Naive thymus-derived CD8-positive, alpha-beta T cell (primary cell): ENCODE measurements around the gene ARHGAP27. TPM values are rescaled to one million over a fixed set of nuclear protein-coding genes. Genes with fewer than 3 reads are reported as not detected.
"Not testable (repeated sequence)": the region's sequence is repeated elsewhere in the genome, so short reads cannot be mapped to it uniquely, and the experiment has no call there.

Source experiments
- ATAC-seq, 2 donors: fragments of 150-1000 bp; cut with Tn5 transposase in 1 of 2; sonication (Bioruptor Pico), chemical (Tn5 transposase) in 1 of 2; 1 replicate in 1 of 2; 2 replicates in 1 of 2; pipeline ENCODE4 v1.10.0; 2021; ENCODE audit warnings: mild to moderate bottlenecking in 2 of 2, moderate library complexity in 2 of 2
- POLR2A ChIA-PET: fragments of 350-600 bp; sonication (Branson Sonifier 250); formaldehyde crosslinking; loops from one replicate; lab custom pipeline; 2021; ENCODE audit warnings: antibody characterized with exemption; lab: Charles Lee
- DNase-seq, 10 donors: peaks; one replicate each; pipeline versions ENCODE4 v3.0.0 to v3.0.0-alpha.2; 2020 to 2022
- H3K27ac Mint-ChIP-seq, 10 donors: one replicate each; pipeline ENCODE4 v1.8.0; 2020 to 2022; ENCODE audit warnings: mild to moderate bottlenecking in 10 of 10, mixed read lengths in 10 of 10, moderate library complexity in 4 of 10, inconsistent platforms in 1 of 10
- H3K27me3 Mint-ChIP-seq, 5 donors: one replicate each; pipeline ENCODE4 v1.8.0; 2021 to 2022; ENCODE audit warnings: mixed read lengths in 5 of 5
- H3K36me3 Mint-ChIP-seq, 3 donors: one replicate each; pipeline ENCODE4 v1.8.0; 2020 to 2022; ENCODE audit warnings: mixed read lengths in 3 of 3, mild to moderate bottlenecking in 2 of 3, inconsistent platforms in 1 of 3
- H3K4me1 Mint-ChIP-seq, 4 donors: one replicate each; pipeline ENCODE4 v1.8.0; 2021 to 2022; ENCODE audit warnings: mixed read lengths in 4 of 4
- H3K4me3 Mint-ChIP-seq, 10 donors: one replicate each; pipeline ENCODE4 v1.8.0; 2020 to 2022; ENCODE audit warnings: mild to moderate bottlenecking in 10 of 10, mixed read lengths in 10 of 10, moderate library complexity in 6 of 10, inconsistent platforms in 1 of 10
- H3K9me3 Mint-ChIP-seq, 9 donors: one replicate each; pipeline ENCODE4 v1.8.0; 2020 to 2022; ENCODE audit warnings: mixed read lengths in 9 of 9, mild to moderate bottlenecking in 3 of 9, inconsistent platforms in 1 of 9, moderate library complexity in 1 of 9
- polyA plus RNA-seq, 3 donors: library from polyadenylated mRNA; unstranded; fragments of 300-500 nt; fragmentation: Illumina TruSeq; gene quantifications; one replicate each; pipeline ENCODE4 v1.2.3, GENCODE V29; 2021
- total RNA-seq, 8 experiments: library from RNA in 2 of 8; stranded (reverse) in 2 of 8; gene quantifications; one replicate each; pipeline ENCODE4 v1.2.3 and lab custom pipeline; 2021 to 2026

The ARHGAP27 gene, protein sequence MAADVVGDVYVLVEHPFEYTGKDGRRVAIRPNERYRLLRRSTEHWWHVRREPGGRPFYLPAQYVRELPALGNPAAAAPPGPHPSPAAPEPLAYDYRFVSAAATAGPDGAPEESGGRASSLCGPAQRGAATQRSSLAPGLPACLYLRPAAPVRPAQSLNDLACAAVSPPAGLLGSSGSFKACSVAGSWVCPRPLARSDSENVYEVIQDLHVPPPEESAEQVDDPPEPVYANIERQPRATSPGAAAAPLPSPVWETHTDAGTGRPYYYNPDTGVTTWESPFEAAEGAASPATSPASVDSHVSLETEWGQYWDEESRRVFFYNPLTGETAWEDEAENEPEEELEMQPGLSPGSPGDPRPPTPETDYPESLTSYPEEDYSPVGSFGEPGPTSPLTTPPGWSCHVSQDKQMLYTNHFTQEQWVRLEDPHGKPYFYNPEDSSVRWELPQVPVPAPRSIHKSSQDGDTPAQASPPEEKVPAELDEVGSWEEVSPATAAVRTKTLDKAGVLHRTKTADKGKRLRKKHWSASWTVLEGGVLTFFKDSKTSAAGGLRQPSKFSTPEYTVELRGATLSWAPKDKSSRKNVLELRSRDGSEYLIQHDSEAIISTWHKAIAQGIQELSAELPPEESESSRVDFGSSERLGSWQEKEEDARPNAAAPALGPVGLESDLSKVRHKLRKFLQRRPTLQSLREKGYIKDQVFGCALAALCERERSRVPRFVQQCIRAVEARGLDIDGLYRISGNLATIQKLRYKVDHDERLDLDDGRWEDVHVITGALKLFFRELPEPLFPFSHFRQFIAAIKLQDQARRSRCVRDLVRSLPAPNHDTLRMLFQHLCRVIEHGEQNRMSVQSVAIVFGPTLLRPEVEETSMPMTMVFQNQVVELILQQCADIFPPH
- total RNA-seq (100 to 1,000 TPM; 101 to 102 TPM), polyA plus RNA-seq (10 to 100 TPM; 17.3 to 31.1 (median 19.8) TPM), total RNA-seq (lab: John Stamatoyannopoulos, UW) (61.3 to 140 (median 84.3) reads per million in 6 experiments)

DNA sequence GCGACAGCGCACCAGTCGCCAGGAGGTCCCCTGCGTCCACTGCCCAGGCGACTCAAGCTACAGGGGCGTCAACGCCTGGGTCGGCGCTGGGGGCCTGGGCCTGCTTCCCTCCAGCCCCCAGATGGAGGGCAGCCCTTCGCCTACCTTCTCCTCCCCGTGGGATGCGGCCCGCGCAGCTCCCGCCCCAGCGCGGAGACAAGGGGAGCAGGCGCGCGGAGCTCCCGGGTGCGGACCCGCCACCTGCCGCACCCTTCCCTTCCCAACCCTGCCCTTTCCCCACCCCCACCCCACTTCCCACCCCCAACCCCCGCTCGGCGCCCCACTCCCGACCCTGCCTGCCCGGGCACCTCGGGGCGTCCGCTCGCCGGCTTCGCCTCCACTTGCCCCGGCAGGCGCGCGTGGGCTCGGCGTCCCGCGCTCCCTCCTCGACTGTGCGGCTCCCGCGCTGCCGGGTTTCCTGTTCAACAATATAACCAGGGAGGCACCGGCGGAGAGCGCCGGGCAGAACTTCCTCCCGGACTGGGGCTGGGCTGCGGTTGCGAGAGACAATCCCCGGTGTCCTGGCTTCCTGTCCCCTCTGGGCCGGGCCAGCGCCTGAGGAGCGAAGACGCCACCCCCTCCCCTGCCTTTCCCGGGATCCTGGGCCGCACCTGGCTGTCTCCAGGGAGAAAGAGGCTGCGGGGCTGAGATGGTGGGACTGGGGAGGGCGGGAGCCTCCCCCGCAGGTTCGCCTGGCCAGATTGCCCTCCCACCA is at the start of gene ARHGAP27:
Gene ARHGAP27, minus strand, starts transcription at position 466 of the 754 bp plus-strand sequence. CDS start 2,591 bp downstream, outside the sequence.
- ATAC-seq (peak; percentile 16 to 34), DNase-seq (peak in 5 of 10 donors; percentile 13 to 62 (median 33))
- Mint-ChIP-seq H3K4me1 (peaks cover 10 to 33% (median 24%) of the 10 kb centered on the region in 4 donors), H3K36me3 (peaks cover 0 to 5% (median 0%) of the 10 kb centered on the region in 3 donors), H3K27ac (peak within 1 kb of the TSS in 4 of 10 donors; percentile 46 to 84 (median 66)), H3K27me3 (no peaks in the 10 kb centered on the region), H3K9me3 (no peaks in the 10 kb centered on the region), H3K4me3 (peak within 1 kb of the TSS; percentile 74 to 88 (median 85))
- POLR2A ChIA-PET = no interaction called here

DNA sequence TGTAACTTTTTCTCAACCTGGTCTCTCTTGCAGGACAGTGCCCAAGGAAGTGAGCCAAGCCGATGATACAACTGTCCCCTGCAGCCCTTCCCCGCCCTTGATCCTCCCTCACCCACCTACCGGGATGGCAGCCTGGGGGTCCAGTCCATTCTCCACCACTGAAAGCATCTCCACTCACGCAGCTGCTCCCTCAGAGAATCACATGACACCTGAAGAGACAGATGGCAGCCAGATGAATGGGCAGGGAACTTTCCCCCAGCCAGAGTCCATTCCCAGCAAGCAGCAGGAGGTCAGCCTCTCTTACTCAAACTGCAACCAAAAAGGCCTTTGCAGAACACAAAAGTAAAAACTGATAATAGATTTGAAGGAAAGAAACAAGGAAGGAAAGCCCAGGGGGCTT is 49.6 kb upstream of the ARHGAP27 start:
- Mint-ChIP-seq H3K36me3 (peaks cover 0 to 26% (median 3%) of the 10 kb centered on the region in 3 donors), H3K27ac (peak overlapping the region in 1 of 10 donors; percentile 27), H3K4me1 (peaks cover 11 to 18% (median 16%) of the 10 kb centered on the region in 4 donors)
- H3K9me3 Mint-ChIP-seq, DNase-seq, H3K4me3 Mint-ChIP-seq, ATAC-seq, H3K27me3 Mint-ChIP-seq, POLR2A ChIA-PET: not testable (repeated sequence)

DNA sequence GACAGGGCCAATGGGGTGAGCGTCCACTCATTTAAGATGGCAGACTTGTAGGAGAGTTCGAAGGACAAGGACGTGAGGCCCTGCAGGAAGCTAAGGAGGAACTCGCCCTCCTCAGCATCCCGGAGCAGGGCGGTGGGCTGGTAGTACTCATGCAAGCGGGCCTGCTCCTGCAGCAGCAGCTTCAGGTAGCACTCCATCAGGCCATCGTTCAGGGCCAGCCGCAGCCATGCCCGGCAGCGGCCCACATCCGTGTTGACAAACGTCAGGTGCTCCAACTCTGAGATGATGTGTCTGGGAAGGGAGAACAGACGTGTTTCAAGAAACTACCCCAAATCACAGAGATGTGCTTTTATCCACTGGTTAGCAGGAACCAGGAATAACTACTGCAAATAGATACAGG is 42.8 kb upstream of the ARHGAP27 start:
- H3K9me3 Mint-ChIP-seq, ATAC-seq, POLR2A ChIA-PET, DNase-seq, H3K27ac Mint-ChIP-seq, H3K4me3 Mint-ChIP-seq, H3K4me1 Mint-ChIP-seq, H3K27me3 Mint-ChIP-seq: not testable (repeated sequence)
- H3K36me3 Mint-ChIP-seq = peaks cover 0 to 65% (median 8%) of the 10 kb centered on the region in 3 donors

DNA sequence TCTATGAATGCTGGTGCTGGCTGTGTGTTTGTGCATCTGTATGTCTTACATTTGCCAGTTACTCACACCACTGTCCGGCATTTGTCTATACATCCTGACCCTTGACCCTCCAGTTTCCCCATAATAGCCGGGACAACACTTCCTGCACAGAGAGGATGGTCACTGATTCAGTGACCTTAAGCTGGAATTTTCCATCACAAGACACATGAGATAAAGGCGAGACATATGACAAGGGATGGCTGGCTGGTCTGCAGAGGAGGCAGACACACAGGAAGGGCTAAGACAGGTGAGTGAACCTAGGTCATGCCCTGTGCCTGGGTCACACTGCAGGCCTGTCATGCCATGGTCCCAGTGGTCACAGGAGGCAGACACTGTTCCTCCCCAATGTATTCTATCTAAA is 39.6 kb upstream of the ARHGAP27 start:
- peak overlapping the region in 2 of 10 donors; percentile 14 to 39 for H3K27ac Mint-ChIP-seq
- H3K4me1 Mint-ChIP-seq, H3K9me3 Mint-ChIP-seq, POLR2A ChIA-PET, H3K4me3 Mint-ChIP-seq, H3K27me3 Mint-ChIP-seq, DNase-seq, ATAC-seq: not testable (repeated sequence)
- peaks cover 0 to 64% (median 5%) of the 10 kb centered on the region in 3 donors for H3K36me3 Mint-ChIP-seq

DNA sequence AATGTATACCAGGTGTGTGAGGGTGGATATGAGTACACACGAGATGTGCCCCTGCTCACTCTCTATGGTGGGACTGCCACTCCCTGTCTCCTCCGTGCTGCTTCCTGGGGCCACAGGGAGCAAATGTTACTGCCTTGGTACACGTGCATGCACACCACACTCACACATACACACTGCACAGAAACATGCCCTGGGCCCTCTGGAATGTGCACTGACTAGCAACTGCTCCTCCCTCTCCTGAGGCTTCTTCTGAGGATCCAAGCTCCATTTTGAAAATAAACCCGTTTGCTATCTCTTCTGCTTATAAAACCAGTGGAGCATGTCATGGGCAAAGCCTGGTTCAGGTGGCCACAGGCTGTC is 36.5 kb upstream of the ARHGAP27 start:
- H3K27ac Mint-ChIP-seq = not testable (repeated sequence)

DNA sequence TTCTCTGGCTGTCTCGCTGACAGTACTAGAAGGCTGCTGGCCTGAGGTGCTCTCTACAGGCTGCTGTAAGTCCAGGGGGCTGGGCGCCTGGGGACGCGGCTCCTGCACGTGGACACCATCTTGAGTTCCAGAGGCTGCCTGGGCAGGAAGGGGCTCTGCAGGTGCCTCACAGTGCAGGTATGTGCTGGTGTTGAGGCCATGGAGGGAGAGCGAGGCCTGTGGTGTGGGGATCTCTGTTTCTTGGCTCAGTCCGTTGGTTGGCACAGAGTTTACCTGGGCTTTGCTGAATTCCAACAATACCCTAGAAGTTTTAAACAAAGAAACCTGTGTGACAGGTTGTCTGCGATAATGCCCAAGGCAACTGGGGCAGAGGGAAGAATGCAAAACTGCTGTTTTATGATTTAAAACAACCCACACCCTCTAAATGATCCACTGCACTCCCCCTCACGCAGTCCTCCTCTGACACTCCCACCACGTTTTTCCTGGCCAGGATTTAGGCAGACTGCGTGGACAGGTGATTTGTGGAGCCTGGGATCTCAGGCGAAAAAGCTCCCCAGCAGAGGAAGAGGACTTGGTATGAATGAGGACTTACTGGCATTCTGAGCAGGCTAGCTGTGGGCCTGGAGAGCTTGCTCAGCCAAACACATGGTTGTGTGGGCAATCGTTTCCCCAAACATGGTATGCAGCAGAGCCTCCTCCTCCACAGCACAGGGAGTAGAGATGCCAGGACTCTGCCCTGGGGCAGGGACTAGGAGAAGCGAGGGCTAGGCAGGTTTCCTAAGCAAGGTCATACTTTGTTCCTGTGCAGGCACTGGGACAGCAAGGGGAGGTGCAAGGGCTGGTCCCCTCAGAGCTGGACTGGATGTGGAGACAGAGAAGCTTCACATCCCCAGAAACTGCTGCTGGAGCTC is 35.9 kb upstream of the ARHGAP27 start:
- H3K9me3 Mint-ChIP-seq, POLR2A ChIA-PET: not testable (repeated sequence)

More for the DNA sequence above, 36.5 kb upstream of the ARHGAP27 start:
- ATAC-seq, POLR2A ChIA-PET, H3K9me3 Mint-ChIP-seq, H3K4me3 Mint-ChIP-seq, H3K27me3 Mint-ChIP-seq, DNase-seq, H3K4me1 Mint-ChIP-seq: not testable (repeated sequence)
- H3K36me3 Mint-ChIP-seq = peaks cover 0 to 51% (median 4%) of the 10 kb centered on the region in 3 donors

DNA sequence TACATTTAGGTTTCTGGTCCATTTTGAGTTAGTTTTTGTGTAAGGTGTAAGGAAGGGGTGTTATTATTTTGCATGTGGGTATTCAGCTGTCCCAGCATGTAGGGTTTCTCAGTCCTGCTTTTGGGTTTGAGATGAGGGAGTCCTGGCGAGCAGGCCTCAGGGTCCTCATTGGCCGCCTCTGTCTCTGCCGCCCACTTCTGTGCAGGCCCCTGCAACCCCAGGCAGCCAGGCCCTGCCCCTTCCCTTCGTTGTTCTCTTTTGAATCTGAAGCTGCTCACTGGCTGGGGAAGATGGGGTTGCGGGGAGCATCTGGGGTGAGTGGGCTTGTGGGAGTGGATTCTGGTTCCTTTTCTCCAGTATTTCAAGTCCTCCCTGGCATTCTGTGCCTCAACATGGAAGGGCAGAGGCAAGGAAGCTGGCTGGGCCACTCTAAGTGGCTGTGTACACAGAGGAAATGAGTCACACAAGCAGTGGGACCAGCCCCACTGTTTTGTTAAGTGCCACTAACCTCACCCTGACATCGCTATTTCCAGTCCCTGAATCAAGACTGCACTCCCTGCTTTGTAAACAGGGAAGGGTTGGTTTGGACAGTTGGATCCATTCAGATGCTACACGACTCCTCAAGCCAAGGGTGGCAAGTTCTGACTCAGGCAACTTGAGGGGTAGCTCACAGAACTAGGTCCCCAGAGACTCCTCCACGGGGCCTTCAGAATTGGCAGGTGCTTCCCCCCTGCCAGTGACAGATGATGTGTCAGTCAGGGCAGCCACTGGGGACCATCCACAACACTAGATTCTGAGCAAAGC is 29.1 kb upstream of the ARHGAP27 start:
- H3K27ac Mint-ChIP-seq = peak overlapping the region in 5 of 10 donors; percentile 32 to 61 (median 43)
- H3K27me3 Mint-ChIP-seq, H3K4me3 Mint-ChIP-seq, POLR2A ChIA-PET, H3K9me3 Mint-ChIP-seq: not testable (repeated sequence)
- peaks cover 0 to 44% (median 1%) of the 10 kb centered on the region in 3 donors for H3K36me3 Mint-ChIP-seq
- DNase-seq (peak in 1 of 10 donors; percentile 29), ATAC-seq (peak; percentile 65 to 75)
- H3K4me1 Mint-ChIP-seq = peaks cover 0 to 15% (median 3%) of the 10 kb centered on the region in 4 donors

More for the DNA sequence above, 35.9 kb upstream of the ARHGAP27 start:
- H3K27me3 Mint-ChIP-seq, H3K27ac Mint-ChIP-seq, ATAC-seq, H3K4me1 Mint-ChIP-seq, DNase-seq, H3K4me3 Mint-ChIP-seq: not testable (repeated sequence)
- peaks cover 0 to 47% (median 4%) of the 10 kb centered on the region in 3 donors for H3K36me3 Mint-ChIP-seq

DNA sequence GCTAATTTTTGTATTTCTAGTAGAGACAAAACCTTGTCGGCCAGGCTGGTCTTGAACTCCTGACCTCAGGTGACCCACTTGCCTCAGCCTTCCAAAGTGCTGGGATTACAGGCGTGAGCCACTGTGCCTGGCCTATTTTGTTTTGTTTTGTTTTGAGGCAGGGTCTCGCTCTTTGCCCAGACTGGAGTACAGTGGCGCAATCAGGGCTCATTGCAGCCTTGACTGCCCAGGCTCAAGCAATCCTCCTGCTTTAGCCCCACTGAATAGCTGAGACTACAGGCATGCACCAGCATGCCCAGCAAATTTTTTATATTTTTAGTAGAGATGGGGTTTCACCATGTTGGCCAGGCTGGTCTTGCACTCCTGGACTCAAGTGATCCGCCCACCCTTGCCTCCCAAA is 27.8 kb upstream of the ARHGAP27 start:
- H3K27me3 Mint-ChIP-seq, POLR2A ChIA-PET, H3K9me3 Mint-ChIP-seq, H3K4me3 Mint-ChIP-seq, ATAC-seq, DNase-seq, H3K27ac Mint-ChIP-seq: not testable (repeated sequence)
- H3K36me3 Mint-ChIP-seq = peaks cover 0 to 50% (median 5%) of the 10 kb centered on the region in 3 donors
- H3K4me1 Mint-ChIP-seq = peaks cover 0 to 15% (median 5%) of the 10 kb centered on the region in 4 donors

DNA sequence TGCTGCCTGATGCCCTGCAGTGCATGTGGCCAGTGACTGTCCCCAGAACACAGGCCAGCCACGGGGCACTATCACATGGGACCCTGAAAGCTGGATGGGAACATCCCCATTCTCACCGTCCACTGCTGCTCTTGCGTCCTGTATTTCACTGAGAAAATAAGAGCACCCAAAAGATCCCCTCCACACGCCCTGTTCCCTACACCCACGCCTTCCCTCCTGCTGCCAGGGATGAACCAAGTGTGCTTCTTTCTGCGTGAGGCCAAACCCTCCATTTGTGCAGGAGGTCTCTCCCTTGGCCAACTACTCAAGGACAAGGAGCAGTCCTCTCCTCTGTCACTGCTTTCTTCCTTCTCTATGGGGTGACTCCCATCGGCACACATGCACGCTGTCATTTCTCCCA is 21.7 kb upstream of the ARHGAP27 start:
- H3K27ac Mint-ChIP-seq = peak overlapping the region in 1 of 10 donors; percentile 47
- H3K9me3 Mint-ChIP-seq, ATAC-seq: not testable (repeated sequence)

DNA sequence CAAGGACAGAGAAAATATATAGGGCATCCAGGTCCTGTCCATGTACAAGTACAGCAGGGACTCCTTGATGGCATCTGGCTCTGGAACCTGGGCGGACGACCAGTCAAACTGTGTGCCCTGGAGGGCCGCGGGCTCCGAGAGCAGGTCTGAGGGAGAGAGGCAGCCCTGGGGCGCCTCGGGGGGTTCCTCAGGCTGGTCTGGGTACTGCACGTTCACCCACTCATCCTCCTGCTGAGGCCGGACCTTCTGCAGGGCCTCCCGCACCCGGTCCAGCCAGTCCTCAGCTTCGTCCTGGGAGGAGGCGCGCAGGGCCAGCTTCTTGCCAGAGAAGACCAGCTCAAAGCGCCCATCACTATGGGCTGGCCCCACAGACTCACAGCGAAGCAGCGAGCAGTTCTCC is 21.1 kb upstream of the ARHGAP27 start:
- peaks cover 0 to 12% (median 5%) of the 10 kb centered on the region in 4 donors for H3K4me1 Mint-ChIP-seq
- DNase-seq, H3K27ac Mint-ChIP-seq, POLR2A ChIA-PET, ATAC-seq, H3K27me3 Mint-ChIP-seq, H3K4me3 Mint-ChIP-seq, H3K9me3 Mint-ChIP-seq: not testable (repeated sequence)
- peaks cover 0 to 51% (median 5%) of the 10 kb centered on the region in 3 donors for H3K36me3 Mint-ChIP-seq

More for the DNA sequence above, 21.7 kb upstream of the ARHGAP27 start:
- H3K36me3 Mint-ChIP-seq = peaks cover 0 to 49% (median 5%) of the 10 kb centered on the region in 3 donors
- POLR2A ChIA-PET, H3K4me3 Mint-ChIP-seq, H3K27me3 Mint-ChIP-seq, DNase-seq: not testable (repeated sequence)
- peaks cover 0 to 12% (median 5%) of the 10 kb centered on the region in 4 donors for H3K4me1 Mint-ChIP-seq

DNA sequence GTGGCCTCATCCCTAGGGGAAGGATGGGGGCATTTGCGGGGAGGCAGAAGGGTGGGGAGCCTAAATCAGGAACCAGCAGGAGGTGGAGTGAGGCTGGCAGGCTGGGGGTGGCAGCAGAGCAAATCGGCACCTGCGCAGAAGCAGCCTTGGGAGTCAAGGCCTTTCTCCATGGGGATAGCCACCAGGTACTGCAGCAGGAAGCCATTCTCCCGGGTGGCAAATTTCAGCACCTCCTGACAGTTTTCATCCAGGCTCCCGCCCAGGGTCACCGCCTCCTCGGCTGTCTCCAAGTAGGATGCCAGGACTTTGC is 20.5 kb upstream of the ARHGAP27 start:
- H3K9me3 Mint-ChIP-seq, POLR2A ChIA-PET, H3K27me3 Mint-ChIP-seq, ATAC-seq, DNase-seq, H3K27ac Mint-ChIP-seq, H3K4me3 Mint-ChIP-seq: not testable (repeated sequence)
- Mint-ChIP-seq H3K36me3 (peaks cover 0 to 50% (median 5%) of the 10 kb centered on the region in 3 donors), H3K4me1 (peaks cover 0 to 12% (median 5%) of the 10 kb centered on the region in 4 donors)
